Stimulated activated naive CD8-positive, alpha-beta T cell treated with anti-CD3 and anti-CD28 coated beads, Interleukin-15, Interleukin-2, amounts not matched to agents 100 ng/mL and 50 ng/mL, for 24 hours (primary cell): ENCODE data around the gene MAFG.
A peak's percentile ranks its signal among the peaks of the same experiment; 100 is the strongest.
"Not testable (repeated sequence)": the region's sequence is repeated elsewhere in the genome, so short reads cannot be mapped to it uniquely, and the experiment has no call there.

Experiments used
- H3K27ac Mint-ChIP-seq: one replicate; pipeline ENCODE4 v1.8.0; 2021; ENCODE audit warnings: mild to moderate bottlenecking, mixed read lengths
- H3K27me3 Mint-ChIP-seq: one replicate; pipeline ENCODE4 v1.8.0; 2021; ENCODE audit warnings: mixed read lengths
- H3K36me3 Mint-ChIP-seq: one replicate; pipeline ENCODE4 v1.8.0; 2021; ENCODE audit warnings: low read depth, mixed read lengths
- H3K4me1 Mint-ChIP-seq: one replicate; pipeline ENCODE4 v1.8.0; 2021; ENCODE audit warnings: low read depth, mixed read lengths
- H3K4me3 Mint-ChIP-seq: one replicate; pipeline ENCODE4 v1.8.0; 2021; ENCODE audit warnings: mild to moderate bottlenecking, mixed read lengths
- H3K9me3 Mint-ChIP-seq: one replicate; pipeline ENCODE4 v1.8.0; 2021; ENCODE audit warnings: mixed read lengths

The MAFG gene

DNA sequence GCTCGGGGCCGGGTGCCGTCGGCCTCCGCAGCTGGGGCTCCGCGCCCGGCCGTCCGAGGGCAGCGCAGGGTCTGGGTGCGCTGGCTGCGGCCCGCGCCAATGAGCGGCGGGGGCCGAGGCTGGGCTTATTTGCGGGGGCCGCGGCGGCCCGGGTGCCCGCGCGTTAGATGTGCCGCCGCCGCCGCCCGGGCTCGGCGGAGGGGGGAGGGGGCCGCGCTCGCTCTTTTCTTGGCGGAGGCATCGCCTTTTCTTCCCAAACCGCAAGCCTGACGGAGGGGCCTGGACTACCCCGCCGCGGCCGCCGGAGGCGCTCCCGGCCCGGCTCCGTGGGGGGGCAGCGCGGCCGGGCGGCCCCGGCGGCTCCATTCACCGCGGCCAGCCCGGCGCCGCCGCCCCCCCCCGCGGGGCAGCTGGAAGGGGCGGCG is 33.6 kb upstream of the MAFG start, which contains the start of gene NOTUM:
Gene NOTUM, minus strand, starts transcription at position 101 of the 425 bp plus-strand sequence. CDS start 278 bp downstream, outside the sequence.
- Mint-ChIP-seq H3K27ac (no peak within 1 kb of the TSS), H3K36me3 (no peaks in the 10 kb centered on the region), H3K4me3 (no peak within 1 kb of the TSS), H3K4me1 (no peaks in the 10 kb centered on the region), H3K9me3 (no peaks in the 10 kb centered on the region), H3K27me3 (peaks cover 24% of the 10 kb centered on the region)

DNA sequence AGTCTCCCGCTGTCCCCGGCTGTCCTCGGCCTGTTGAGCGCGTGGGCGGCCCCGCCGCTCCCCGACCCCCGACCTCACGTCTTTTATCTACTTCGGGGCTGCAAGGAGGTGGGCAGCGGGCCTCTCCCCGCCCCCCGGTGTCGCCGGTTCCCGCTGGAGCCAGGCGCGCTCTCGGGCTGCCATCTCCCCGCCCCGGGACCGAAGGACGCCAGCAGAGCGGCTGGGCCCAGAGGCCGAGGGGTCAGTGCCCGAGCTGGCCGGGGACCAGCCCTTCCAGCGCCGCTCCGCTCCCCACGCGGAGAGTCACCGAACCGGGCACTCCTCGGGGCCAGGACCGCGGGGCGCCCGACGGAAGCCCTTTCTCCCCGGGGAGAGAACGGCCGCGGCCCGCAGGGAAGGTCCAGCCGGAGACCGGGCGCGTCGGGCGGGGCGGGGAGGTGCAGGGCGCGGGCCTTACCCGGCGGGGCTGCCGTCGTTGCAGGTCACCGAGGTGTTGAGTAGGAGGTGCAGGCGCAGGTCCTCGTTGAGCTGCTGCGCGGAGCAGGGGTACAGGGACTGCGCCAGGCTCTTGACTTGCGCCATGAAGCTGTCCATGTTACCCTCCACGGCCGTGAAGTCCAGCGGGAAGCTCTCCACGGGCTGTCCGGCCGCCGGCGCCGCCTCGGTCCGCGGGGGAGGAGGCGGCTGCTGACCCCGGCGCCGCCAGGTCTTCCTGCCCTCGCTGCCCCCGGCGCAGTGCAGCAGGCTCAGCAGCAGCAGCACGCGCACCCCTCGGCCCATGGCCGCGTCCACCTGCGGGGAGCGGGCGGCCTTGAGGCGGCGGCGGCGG is 32.8 kb upstream of the MAFG start:
- no peaks in the 10 kb centered on the region for H3K9me3 Mint-ChIP-seq
- H3K27ac Mint-ChIP-seq, result no peak overlapping the region
- peaks cover 24% of the 10 kb centered on the region for H3K27me3 Mint-ChIP-seq
- H3K4me1 Mint-ChIP-seq, result no peaks in the 10 kb centered on the region
- H3K4me3 Mint-ChIP-seq, result no peak overlapping the region
- no peaks in the 10 kb centered on the region for H3K36me3 Mint-ChIP-seq

DNA sequence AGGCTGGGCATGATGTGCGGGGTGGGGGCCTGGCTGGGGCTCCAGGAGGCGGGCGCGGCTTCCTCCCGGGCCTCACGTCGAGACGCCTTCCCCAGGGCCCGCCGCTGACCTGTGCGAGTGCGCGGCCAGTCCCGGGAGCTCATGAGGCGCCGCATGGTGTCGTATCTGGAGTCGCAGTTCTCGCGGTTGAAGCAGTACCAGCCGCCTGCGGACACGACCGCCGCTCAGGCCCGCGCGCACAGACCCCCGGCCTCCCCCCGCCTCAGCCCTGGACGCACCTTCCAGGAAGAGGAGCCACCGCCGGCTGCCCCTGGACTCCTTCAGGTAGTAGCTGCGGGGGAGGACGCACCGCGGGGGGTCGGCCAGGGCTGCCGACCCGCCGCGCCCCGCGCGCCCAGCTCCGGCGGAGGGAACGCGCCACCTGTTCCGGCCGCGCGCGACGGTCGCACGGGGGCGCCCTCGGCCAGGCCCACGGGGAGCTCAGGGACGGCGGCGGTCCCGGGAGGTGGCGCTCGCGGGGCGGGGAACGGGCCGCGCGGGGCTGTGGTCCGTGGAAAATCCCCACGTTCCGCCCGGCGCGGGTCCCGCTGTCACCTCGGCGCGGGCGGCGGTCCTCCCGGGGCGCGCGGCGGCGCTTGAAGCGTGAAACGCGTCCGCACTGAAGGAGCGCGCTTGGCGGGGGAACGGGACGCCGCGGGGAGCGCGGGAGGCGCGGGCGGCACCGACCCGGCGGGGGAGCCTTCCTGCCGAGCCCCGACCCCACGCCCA is 32.0 kb upstream of the MAFG start:
- Mint-ChIP-seq H3K4me3 (no peak overlapping the region), H3K9me3 (no peaks in the 10 kb centered on the region), H3K4me1 (no peaks in the 10 kb centered on the region), H3K27ac (no peak overlapping the region), H3K36me3 (no peaks in the 10 kb centered on the region), H3K27me3 (peaks cover 24% of the 10 kb centered on the region)

GRCh38 chr17:81958633-81959342 is 31.3 kb upstream of the MAFG start:
- no peaks in the 10 kb centered on the region for H3K36me3 Mint-ChIP-seq
- H3K27ac Mint-ChIP-seq, result no peak overlapping the region
- peak overlapping the region; percentile 26 for H3K4me3 Mint-ChIP-seq
- H3K9me3 Mint-ChIP-seq, result no peaks in the 10 kb centered on the region
- H3K27me3 Mint-ChIP-seq, result peaks cover 24% of the 10 kb centered on the region
- H3K4me1 Mint-ChIP-seq, result no peaks in the 10 kb centered on the region

DNA sequence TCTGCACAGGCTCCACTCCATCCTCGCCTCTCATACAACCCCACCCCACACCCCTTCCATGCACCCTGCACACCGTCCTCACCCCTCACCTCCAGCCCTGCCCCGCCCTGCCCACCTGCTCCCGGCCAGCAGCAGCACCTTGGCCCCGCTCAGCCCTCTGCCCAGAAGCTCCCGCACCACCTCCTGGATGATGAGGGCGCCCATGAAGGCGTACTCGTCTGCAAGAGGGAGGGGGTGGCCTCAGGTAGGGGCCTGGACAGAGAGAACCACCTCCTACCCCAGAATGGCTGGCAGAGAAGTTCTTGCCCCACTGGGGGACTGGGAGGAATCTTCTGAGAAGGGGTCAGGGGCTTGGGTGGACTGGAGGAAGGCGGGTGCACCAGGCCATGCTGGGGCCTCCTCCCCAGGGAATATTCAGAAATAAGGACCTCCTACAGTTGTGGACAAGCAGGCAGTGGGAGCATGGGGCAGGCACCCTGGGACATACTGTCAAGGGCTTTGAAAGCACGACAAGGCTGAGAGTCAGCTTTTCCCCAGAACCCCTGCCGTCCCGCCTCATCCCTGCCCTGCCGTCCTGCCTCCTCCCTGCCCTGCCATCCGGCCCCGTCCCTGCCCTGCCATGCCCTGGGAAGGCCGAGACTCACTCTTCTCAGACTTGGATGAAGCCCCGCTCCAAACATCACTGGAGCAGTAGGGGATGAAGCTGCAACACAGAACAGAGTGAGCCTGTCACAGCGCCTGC is 30.3 kb upstream of the MAFG start:
- Mint-ChIP-seq H3K36me3 (no peaks in the 10 kb centered on the region), H3K27me3 (peaks cover 20% of the 10 kb centered on the region), H3K9me3 (no peaks in the 10 kb centered on the region), H3K4me3 (no peak overlapping the region), H3K4me1 (no peaks in the 10 kb centered on the region), H3K27ac (no peak overlapping the region)

DNA sequence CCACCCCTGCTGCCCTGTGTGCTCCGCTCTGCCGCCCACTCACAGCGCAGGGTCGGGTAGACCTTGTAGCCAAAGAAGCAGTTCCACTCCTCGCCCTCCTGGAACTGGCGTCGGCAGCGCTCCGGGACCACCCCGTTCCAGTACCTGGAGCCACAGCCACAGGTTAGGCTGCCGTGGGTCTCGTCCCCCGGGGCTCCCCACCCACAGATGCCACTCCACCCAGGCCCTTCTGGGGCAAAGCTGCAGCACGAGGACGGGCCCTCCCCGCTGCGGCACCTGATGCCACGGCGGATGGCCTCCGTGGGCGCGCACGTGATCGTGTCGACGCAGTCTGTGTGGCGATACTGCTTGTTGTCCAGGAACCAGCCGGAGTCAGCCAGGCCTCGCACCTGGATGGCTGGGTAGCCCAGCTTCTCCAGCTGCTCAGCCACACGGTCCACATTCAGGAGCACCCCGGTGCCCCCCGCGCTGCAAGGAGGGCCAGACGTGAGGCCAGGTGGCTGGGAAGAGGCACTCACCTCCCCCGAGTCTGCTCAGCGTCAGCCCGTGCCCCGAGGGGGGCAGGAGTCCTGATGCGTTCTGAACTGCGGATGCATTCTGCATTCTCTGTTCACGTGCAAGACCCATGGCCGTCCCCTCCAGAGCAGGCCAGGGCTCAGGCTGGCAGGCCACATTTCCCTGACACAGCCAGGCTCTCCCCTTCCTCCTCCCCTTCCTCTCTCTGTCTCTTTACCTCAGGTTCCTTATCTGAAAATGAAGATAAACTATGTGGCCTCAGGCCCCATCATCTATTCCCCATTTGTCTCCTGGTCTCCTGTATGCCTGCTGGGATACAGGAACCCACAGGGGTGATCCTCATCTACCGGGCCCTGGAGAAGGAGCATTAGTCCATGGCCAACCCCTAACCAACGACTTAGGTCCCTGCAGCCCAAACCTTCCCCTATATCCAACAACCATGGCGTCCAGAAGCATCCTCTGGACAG is 29.4 kb upstream of the MAFG start:
- Mint-ChIP-seq H3K27ac (no peak overlapping the region), H3K9me3 (no peaks in the 10 kb centered on the region), H3K4me1 (no peaks in the 10 kb centered on the region), H3K27me3 (peaks cover 12% of the 10 kb centered on the region), H3K36me3 (no peaks in the 10 kb centered on the region), H3K4me3 (no peak overlapping the region)

GRCh38 chr17:81955756-81956544 is 28.4 kb upstream of the MAFG start:
- peaks cover 12% of the 10 kb centered on the region for H3K27me3 Mint-ChIP-seq
- no peaks in the 10 kb centered on the region for H3K4me1 Mint-ChIP-seq

DNA sequence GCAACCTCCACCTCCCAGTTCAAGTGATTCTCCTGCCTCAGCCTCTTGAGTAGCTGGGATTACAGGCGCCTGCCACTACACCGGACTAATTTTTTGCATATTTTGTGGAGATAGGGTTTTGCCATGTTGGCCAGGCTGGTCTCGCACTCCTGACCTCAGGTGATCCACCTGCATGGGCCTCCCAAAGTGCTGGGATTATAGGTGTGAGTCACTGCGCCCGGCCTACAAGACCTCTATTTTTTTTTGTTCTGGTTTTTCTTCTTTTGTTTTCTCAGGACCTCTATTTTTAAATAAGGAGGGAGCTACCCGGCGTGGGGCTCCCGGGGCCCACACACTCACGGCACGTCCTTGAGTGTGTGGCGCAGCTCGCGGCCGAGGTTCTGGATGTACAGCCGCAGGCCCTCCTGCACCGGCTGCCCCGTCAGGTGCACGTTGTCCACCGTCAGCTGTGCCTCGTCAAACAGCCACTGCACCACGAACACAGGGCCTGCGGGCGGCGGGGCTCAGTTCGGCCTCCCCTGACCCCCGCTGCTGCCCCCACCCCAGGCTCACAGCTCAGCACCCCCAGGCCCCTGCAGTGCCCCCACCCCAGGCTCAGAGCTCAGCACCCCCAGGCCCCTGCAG is 27.6 kb upstream of the MAFG start:
- no peaks in the 10 kb centered on the region for H3K4me1 Mint-ChIP-seq

More at GRCh38 chr17:81955756-81956544, 28.4 kb upstream of the MAFG start:
- no peak overlapping the region for H3K4me3 Mint-ChIP-seq
- no peaks in the 10 kb centered on the region for H3K9me3 Mint-ChIP-seq
- H3K27ac Mint-ChIP-seq, result no peak overlapping the region
- no peaks in the 10 kb centered on the region for H3K36me3 Mint-ChIP-seq

DNA sequence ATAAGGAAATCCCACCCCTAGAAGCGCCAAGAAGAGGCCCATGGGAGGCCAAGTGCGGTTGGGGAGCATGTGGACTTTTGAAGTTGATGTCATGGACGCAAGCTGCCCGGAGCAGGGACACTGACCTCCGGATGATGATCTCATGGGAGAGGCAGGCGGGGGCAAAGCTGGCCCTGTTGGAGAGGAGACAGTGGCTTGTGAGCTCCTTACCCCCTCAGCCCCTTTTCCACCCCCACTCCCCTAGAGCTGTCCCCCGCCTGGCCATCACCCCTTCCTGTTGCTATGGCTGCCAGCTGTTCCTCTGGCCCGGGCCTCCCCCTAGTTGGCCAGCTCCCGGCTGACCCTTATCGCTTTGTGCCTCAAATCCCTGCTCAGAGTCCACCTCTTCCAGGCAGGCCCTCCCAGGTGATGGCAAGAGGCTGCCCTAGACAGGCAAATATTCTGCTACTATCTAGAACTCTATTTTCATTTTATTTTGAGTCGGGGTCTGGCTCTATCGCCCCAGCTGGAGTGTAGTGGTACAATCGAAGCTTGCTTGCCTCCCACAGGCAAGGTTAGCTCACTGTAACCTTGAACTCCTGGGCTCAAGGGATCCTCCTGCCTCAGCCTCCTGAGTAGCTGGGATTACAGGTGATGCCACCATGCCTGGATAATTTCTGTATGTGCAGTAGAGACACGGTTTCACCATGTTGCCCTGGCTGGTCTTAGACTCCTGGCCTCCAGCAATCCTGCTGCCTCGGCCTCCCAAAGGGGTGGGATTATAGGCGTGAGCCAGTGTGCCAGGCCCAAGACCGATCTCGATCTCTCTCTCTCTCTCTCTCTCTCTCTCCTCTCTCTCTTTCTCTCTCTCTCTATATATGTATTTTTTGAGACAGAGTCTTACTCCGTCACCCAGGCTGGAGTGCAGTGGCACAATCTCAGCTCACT is 26.9 kb upstream of the MAFG start:
- H3K4me3 Mint-ChIP-seq, result no peak overlapping the region
- peak overlapping the region; percentile 52 for H3K27ac Mint-ChIP-seq
- H3K4me1 Mint-ChIP-seq, result no peaks in the 10 kb centered on the region
- no peaks in the 10 kb centered on the region for H3K36me3 Mint-ChIP-seq
- H3K27me3 Mint-ChIP-seq, result peaks cover 12% of the 10 kb centered on the region
- H3K9me3 Mint-ChIP-seq, result no peaks in the 10 kb centered on the region

More for the DNA sequence above, 27.6 kb upstream of the MAFG start:
- peaks cover 12% of the 10 kb centered on the region for H3K27me3 Mint-ChIP-seq
- peak overlapping the region; percentile 52 for H3K27ac Mint-ChIP-seq
- H3K9me3 Mint-ChIP-seq, result no peaks in the 10 kb centered on the region
- H3K4me3 Mint-ChIP-seq, result no peak overlapping the region
- H3K36me3 Mint-ChIP-seq, result no peaks in the 10 kb centered on the region

- not testable (repeated sequence) for H3K9me3 Mint-ChIP-seq, H3K27ac Mint-ChIP-seq, H3K4me1 Mint-ChIP-seq, H3K36me3 Mint-ChIP-seq, H3K27me3 Mint-ChIP-seq, H3K4me3 Mint-ChIP-seq
Observed at GRCh38 chr17:81953443-81953842, 25.9 kb upstream of the MAFG start.

GRCh38 chr17:81952792-81953228 is 25.3 kb upstream of the MAFG start:
- no peaks in the 10 kb centered on the region for H3K9me3 Mint-ChIP-seq
- H3K4me3 Mint-ChIP-seq, result no peak overlapping the region
- peaks cover under 1% of the 10 kb centered on the region for H3K27me3 Mint-ChIP-seq
- no peak overlapping the region for H3K27ac Mint-ChIP-seq
- no peaks in the 10 kb centered on the region for H3K4me1 Mint-ChIP-seq
- no peaks in the 10 kb centered on the region for H3K36me3 Mint-ChIP-seq
